Occipital lobe (tissue), 3 donors: ENCODE data around the gene NUDT5. TPM values are rescaled to one million over a fixed set of nuclear protein-coding genes. Genes with fewer than 3 reads are reported as not detected.

ENCODE experiments used
- DNase-seq: peaks from one replicate; lab custom pipeline; 2025; lab: John Stamatoyannopoulos, UW
- small RNA-seq: library from RNA; depleted of rRNA; stranded (forward); fragments of <200 nt; gene quantifications from one replicate; pipeline ENCODE3, GENCODE V24; 2014
- total RNA-seq: library from RNA; depleted of rRNA; stranded (reverse); fragments of >200 nt; gene quantifications from one replicate; pipeline ENCODE4 v1.2.3, GENCODE V29; 2014

NUDT5 gene
- total RNA-seq, 1 donor from 2014 or later, result 22.0 TPM

- DNase-seq, result no peak
These were observed 30.7 kb downstream of the NUDT5 start for GRCh38 chr10:12165036-12165435.

DNA sequence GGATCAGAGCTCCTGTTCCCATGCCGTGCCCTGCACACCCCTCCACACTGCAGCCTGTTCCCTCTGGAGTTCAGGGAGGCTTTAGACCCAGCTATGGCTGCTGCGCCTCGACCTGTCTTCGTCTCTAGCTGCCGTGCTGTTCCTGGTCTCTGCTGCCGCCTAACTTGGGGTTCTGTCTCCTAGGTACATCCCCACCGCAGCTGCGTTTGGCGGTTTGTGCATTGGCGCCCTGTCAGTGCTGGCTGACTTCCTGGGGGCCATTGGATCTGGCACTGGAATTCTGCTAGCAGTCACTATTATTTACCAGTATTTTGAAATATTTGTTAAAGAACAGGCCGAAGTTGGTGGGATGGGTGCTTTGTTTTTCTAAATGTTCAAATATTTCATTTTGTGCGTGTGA lies 31.6 kb downstream of the NUDT5 start:
- no peak for DNase-seq

DNA sequence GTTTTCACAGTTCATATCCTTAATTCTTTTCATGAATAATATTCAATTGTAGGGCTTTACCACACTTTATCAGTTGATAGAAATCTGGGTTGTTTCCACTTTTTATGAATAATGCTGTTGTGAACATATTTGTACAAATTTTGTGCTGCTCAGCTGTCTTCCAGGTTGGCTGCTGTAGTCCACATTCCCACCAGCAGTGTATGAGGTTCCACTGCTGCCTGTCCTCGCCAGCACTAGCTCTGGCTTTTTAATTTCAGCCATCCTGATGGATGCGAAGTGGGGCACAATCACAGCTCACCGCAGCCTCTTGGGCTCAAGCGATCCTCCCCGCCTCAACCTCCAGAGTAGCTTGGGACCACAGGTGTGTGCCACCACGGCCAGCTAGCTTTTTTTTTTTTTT lies 32.8 kb downstream of the NUDT5 start:
- no peak for DNase-seq

GRCh38 chr10:12160664-12161063 lies 35.0 kb downstream of the NUDT5 start:
- DNase-seq, result no peak

DNA sequence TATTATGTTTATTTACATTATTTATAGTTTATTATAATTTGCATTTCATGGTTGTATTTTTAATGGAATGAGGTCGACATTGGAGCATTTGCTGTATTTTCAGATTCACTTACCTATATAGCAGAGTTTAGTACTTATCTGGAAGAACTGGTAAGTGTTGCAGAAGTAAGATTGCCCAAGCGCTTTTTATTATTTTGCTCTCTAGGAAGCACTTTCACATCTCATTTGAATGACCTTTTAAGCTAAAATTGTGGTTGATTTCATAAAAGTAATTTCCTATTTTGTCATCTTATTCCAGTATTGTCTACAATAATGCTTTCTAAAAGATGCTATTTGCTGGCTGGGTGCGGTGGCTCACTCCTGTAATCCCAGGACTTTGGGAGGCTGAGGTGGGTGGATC lies 37.6 kb downstream of the NUDT5 start:
- DNase-seq, result no peak

- no peak for DNase-seq
These were observed 39.1 kb downstream of the NUDT5 start for GRCh38 chr10:12156367-12157123.

GRCh38 chr10:12154516-12154915 lies 41.2 kb downstream of the NUDT5 start:
- no peak for DNase-seq

GRCh38 chr10:12150163-12150562 lies 45.5 kb downstream of the NUDT5 start:
- no peak for DNase-seq

- no peak for DNase-seq
These were observed 51.2 kb downstream of the NUDT5 start for GRCh38 chr10:12144538-12144937.

DNA sequence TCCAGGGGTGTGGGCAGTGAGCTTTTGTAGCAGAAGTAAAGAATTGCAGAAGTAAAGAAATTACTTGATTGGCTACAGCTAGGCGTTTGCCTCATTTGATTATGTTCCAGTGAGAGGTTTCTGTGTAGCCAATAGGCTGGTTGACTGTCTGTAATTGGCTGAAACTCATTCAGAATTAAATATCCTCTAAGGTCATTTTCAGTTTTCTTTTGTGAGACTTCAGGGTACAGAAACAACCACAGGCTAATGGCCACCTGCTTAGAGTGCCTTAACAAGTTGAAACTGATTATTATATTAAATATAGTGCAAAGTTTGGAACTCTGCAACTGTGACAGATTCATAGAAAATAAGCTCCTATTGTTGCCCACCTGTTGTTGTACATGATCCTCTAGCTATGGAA lies 55.7 kb downstream of the NUDT5 start:
- DNase-seq, result no peak

GRCh38 chr10:12135631-12136030 lies 60.1 kb downstream of the NUDT5 start:
- no peak for DNase-seq

DNA sequence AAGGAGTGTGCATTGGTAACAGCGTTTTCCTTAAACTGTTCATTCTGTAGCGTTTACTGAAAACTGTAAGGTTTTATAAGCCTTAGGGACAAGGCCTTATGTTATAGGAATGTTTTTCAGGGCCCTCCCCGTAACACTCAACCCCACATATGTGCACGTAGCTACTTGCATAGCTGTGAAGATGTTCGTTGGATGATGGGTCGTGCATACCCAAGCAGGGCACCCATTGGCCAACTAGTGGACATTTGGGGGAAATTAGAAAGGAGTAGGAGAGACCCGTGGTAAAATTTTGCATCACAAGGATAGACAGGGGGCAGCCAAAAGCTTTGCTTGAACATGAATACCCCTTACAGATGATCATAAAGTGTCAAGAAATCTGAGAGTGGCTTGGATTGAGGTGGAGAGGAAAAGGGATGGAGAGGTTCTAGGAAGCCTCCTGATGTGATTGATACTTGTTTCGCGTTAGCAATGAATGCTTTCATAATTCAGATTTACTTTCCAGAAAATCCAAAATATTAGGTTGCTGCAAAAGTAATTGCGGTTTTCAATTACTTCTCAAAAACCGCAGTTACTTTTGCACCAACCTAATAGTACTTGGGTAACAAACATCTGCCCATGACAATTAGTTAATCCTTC lies 65.3 kb downstream of the NUDT5 start:
- DNase-seq, result peak; percentile 11

DNA sequence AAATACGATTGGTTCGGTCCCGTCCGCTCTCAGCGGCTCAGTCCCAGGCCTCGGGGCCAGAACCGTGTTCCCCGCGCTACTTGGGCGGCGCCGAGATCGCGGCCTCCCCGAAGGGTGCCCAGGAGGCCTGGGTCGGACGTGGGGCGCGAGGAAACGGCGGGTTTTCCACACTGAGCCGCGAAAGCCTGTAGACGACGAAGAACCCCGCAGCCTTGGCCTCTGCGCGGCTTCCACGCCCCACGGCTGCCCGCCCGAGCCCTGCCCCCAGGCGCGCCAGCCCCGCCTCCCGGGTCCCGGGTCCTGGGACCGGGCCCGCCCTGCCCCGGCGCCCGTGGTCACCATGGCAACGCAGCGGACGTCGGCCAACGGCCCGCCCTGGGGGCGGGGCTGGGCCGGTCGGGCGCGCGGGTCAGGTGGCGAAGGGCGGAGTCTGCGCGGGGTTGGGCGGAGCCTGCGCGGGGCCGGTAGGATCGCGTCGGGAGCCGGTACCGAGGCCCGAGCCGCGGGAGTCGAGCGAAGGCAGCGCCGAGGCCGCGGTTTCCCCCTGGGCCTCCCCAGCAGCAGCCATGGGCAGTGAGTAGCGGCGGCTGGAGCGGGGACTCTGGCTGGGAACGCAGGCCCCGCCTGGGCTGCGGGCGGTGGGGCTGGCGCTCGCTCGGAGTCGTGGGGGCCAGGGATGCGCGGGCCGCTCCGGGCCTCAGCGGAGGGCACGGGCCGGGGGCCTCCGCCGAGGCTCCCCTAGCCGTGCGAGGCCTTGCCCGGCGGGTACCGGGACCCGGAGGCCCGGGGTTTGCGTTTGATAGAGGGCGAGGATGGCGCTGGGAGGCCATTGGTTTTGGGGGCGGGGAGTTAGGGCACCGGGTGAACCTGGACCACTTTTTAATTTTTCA lies 66.2 kb downstream of the NUDT5 start, which contains the start of gene SEC61A2:
Gene SEC61A2, plus strand, starts transcription at position 456 of the 890 bp plus-strand sequence. Its CDS starts 111 bp downstream, at position 567.
- DNase-seq, result peak; percentile 91

- DNase-seq, result no peak
These were observed 74.0 kb downstream of the NUDT5 start for GRCh38 chr10:12121673-12122072.

Small RNA genes lying within 50 kb of the gene (small RNA-seq; reads per million reads assigned to genes)
- gene MIR548AK (not detected), gene RNU6-88P (not detected)

Other genes with a start within 250 kb of the NUDT5 start
- 21.4 TPM for gene UPF2, start 153.1 kb downstream of the NUDT5 start, total RNA-seq
- gene DHTKD1, start 126.9 kb downstream of the NUDT5 start, total RNA-seq, result 65.4 TPM
- 52.7 TPM for gene SEC61A2, start 66.2 kb downstream of the NUDT5 start, total RNA-seq
- gene CDC123, start 297 bp upstream of the NUDT5 start, total RNA-seq, result 105 TPM
- 18.9 TPM for gene CAMK1D, start 153.7 kb upstream of the NUDT5 start, total RNA-seq